Measurements from ENCODE around the gene VASH2. TPM values are rescaled to one million over a fixed set of nuclear protein-coding genes. Genes with fewer than 3 reads are reported as not detected.
A peak's percentile ranks its signal among the peaks of the same experiment; 100 is the strongest.

The VASH2 gene
- total RNA-seq (2021; fragmentation: NEBNext Ultra II Directional; extraction: Animal tissue kit (Norgen Biotek cat#: 25700)) = 184 and 187 TPM in 2 replicates
- 44.0 and 51.4 TPM in 2 replicates for polyA plus RNA-seq (2011; rRNA removed)
- polyA plus RNA-seq (2011; cell fraction: cytosol; rRNA removed) = 58.3 TPM
- 162 TPM for polyA plus RNA-seq (2011; cell fraction: nucleus; rRNA removed)
- polyA plus RNA-seq (2012, experiment 1 of 2) = 80.3 to 102 TPM (median 93.1 TPM) in 4 replicates
- polyA plus RNA-seq (2012, experiment 2 of 2) = 13.9 TPM
- polyA plus RNA-seq (2013, experiment 1 of 2) = 125 TPM
- 109 TPM for polyA plus RNA-seq (2013, experiment 2 of 2)
- polyA minus RNA-seq (2011; rRNA and poly(A)+ RNA removed) = 145 and 147 TPM in 2 replicates
- polyA minus RNA-seq (2011; cell fraction: cytosol; rRNA and poly(A)+ RNA removed) = 113 TPM
- polyA minus RNA-seq (2011; cell fraction: nucleus; rRNA and poly(A)+ RNA removed) = 237 TPM
- long read RNA-seq, experiment 1, full-length matches to known transcripts = 5 of 101 reads
- long read RNA-seq, experiment 1, partial matches to known transcripts = 26 of 101 reads
- long read RNA-seq, experiment 1, other reads (novel, unspliced or antisense) = 70 of 101 reads
- long read RNA-seq, experiment 2, partial matches to known transcripts = 0 of 8 reads
- long read RNA-seq, experiment 2, other reads (novel, unspliced or antisense) = 7 of 8 reads

GRCh38 chr1:212950243-212951125 lies at the start of gene VASH2:
Gene VASH2, plus strand, starts transcription at chr1:212950541. Its CDS starts 1,002 bp downstream, at chr1:212951543.
- H2BK20ac ChIP-seq (ENCODE audit: low read length) = no peak within 1 kb of the TSS
- H3K18ac ChIP-seq (ENCODE audit: extremely low read depth, low read length) = peak within 1 kb of the TSS; percentile 81
- H2BK12ac ChIP-seq (ENCODE audit: low read depth, low read length) = peak within 1 kb of the TSS; percentile 64; the same call in 1 of the 2 replicates
- peak within 1 kb of the TSS; percentile 91; the same call in 1 of the 2 replicates for H2BK5ac ChIP-seq (ENCODE audit: low read depth, low read length)
- H4K91ac ChIP-seq (replicated peaks; ENCODE audit: insufficient read length, low read length) = no peak within 1 kb of the TSS
- no peak within 1 kb of the TSS for H3K14ac ChIP-seq (ENCODE audit: insufficient read length)
- peak within 1 kb of the TSS; percentile 57 to 79 (median 67) for H3K9ac ChIP-seq (replicated peaks in 1 of 4; ENCODE audit: extremely low read depth in 1 of 4, low read depth in 3 of 4, low read length in 3 of 4)
- no peak within 1 kb of the TSS for H2AK5ac ChIP-seq (ENCODE audit: low read depth, low read length)
- H3K56ac ChIP-seq (replicated peaks; ENCODE audit: insufficient read length, low read depth, low read length) = peak within 1 kb of the TSS; percentile 54
- peak within 1 kb of the TSS; percentile 38 for H3K4ac ChIP-seq (replicated peaks; ENCODE audit: insufficient read length, low read depth, low read length)
- peaks cover 15% of the 10 kb centered on the region for H3K23me2 ChIP-seq (ENCODE audit: low read depth, low read length)
- H3K4me1 ChIP-seq (replicated peaks in 1 of 4; ENCODE audit: control insufficient read depth in 3 of 4, insufficient read depth in 4 of 4, low read length in 3 of 4) = peaks cover 3 to 15% (median 11%) of the 10 kb centered on the region in 4 experiments
- H3K79me2 ChIP-seq (ENCODE audit: control insufficient read depth in 1 of 2, insufficient read depth in 2 of 2, low read length in 2 of 2) = peaks cover 5 to 49% of the 10 kb centered on the region in 2 experiments; a peak in 3 of 4 replicates
- peak within 1 kb of the TSS; percentile 81 to 86 for H3K4me2 ChIP-seq (ENCODE audit: insufficient read depth in 1 of 2, low read depth in 2 of 2, low read length in 2 of 2)
- ChIA-PET CTCF (ENCODE audit: partially characterized antibody) (interaction anchor here (0.6 to 2.8 kb wide), 11 partner anchors 13 to 200 kb away, joined by 3 to 22 read pairs (median 5); no protein-coding TSS in a partner anchor), POLR2A (ENCODE audit: partially characterized antibody) (interaction anchor here (0.6 to 9.3 kb wide), 18 partner anchors 13 to 109 kb away, joined by 3 to 172 read pairs (median 6); partner anchors contain the start of gene FLVCR1)
- peak within 1 kb of the TSS; percentile 76; the same call in 1 of the 2 replicates for H2AFZ ChIP-seq (ENCODE audit: low read length)
- WGBS, 2 experiments (ENCODE audit: extremely low coverage in 1 of 2, insufficient coverage in 1 of 2, insufficient read length in 1 of 2, insufficient replicate concordance in 2 of 2, low coverage in 1 of 2, low lambda C conversion rate in 2 of 2, missing lambda C conversion rate in 1 of 2) = 1% methylated on average over 54 of the region's 61 CpGs; no CpG with 5 or more reads in 1 of the 2 experiments
- H3K79me1 ChIP-seq (ENCODE audit: low read depth, low read length) = peaks cover 2% of the 10 kb centered on the region; the same call in 1 of the 2 replicates
- H3K27me3 ChIP-seq (replicated peaks in 1 of 4; ENCODE audit: control insufficient read depth in 3 of 4, extremely low read depth in 1 of 4, insufficient read depth in 3 of 4, low read length in 3 of 4) = peaks cover 0 to 4% (median 0%) of the 10 kb centered on the region in 4 experiments; a peak in 1 of 7 replicates
- H3K27ac ChIP-seq (ENCODE audit: low read depth, low read length) = no peak within 1 kb of the TSS
- FAIRE-seq (no peak), DNase-seq (ENCODE audit: low read depth in 1 of 2, low spot score in 2 of 2) (peak; percentile 47 to 89)
- H4K8ac ChIP-seq (ENCODE audit: extremely low read depth, insufficient read depth, low read length) = peak within 1 kb of the TSS; percentile 69
- no peak within 1 kb of the TSS for H4K5ac ChIP-seq (ENCODE audit: insufficient read length, low read depth, low read length)
- H2BK120ac ChIP-seq (replicated peaks; ENCODE audit: low read depth, low read length) = no peak within 1 kb of the TSS
- no peak within 1 kb of the TSS for H3K23ac ChIP-seq (ENCODE audit: insufficient read length)
- peaks cover 10% of the 10 kb centered on the region in 2 experiments for H4K20me1 ChIP-seq (replicated peaks in 1 of 2; ENCODE audit: control insufficient read depth in 1 of 2, insufficient read depth in 2 of 2, low read length in 2 of 2)
- peaks cover 18 to 39% (median 28%) of the 10 kb centered on the region in 4 experiments for H3K36me3 ChIP-seq (ENCODE audit: control insufficient read depth in 2 of 4, insufficient read depth in 4 of 4, low read length in 3 of 4)
- no peaks in the 10 kb centered on the region for H3K9me3 ChIP-seq (ENCODE audit: insufficient read depth in 2 of 2, low read depth in 1 of 2, low read length in 1 of 2)
- H2BK15ac ChIP-seq (ENCODE audit: low read length) = peak within 1 kb of the TSS; percentile 14; the same call in 1 of the 2 replicates
- peak within 1 kb of the TSS; percentile 55 to 95 (median 94) for H3K4me3 ChIP-seq (ENCODE audit: extremely low read depth in 1 of 4, insufficient read depth in 2 of 4, low read depth in 3 of 4, low read length in 4 of 4)
- no peak for TF ChIP-seq JUND (IDR thresholded peaks at IDR 0.05; ENCODE audit: low read length)
- no peak for TF ChIP-seq CHD1 (IDR thresholded peaks at IDR 0.05; ENCODE audit: low read depth, low read length)
- TF ChIP-seq KDM4A (IDR thresholded peaks at IDR 0.05; ENCODE audit: low read depth, low read length, severe bottlenecking) = peak; percentile 45
- peak; percentile 78 for TF ChIP-seq SP1 (IDR thresholded peaks at IDR 0.05; ENCODE audit: low read depth, low read length)
- TF ChIP-seq E2F6 (IDR thresholded peaks at IDR 0.05) = peak; percentile 72
- TF ChIP-seq MAX (IDR thresholded peaks at IDR 0.05) = peak; percentile 37; the same call in 1 of the 2 replicates
- TF ChIP-seq TAF1 (IDR thresholded peaks at IDR 0.05; ENCODE audit: low read depth, low read length) = peak; percentile 73
